Renal cortical epithelial cell (primary cell): ENCODE measurements around the gene TBXT. TPM values are rescaled to one million over a fixed set of nuclear protein-coding genes. Genes with fewer than 3 reads are reported as not detected.

Experiments
- DNase-seq: peaks from one replicate; pipeline ENCODE4 v3.0.0-alpha.2; 2011; ENCODE audit warnings: low read depth
- total RNA-seq: library from RNA; depleted of rRNA; stranded (reverse); fragments of >200 nt; gene quantifications from 2 replicates; pipeline ENCODE4 v1.2.3, GENCODE V29; 2014

Gene TBXT
- total RNA-seq, 1 donor from 2014 or later = not detected

GRCh38 chr6:166112580-166112979 lies 55.1 kb downstream of the TBXT start:
- peak; percentile 16 for DNase-seq

GRCh38 chr6:166109608-166110007 lies 58.0 kb downstream of the TBXT start:
- no peak for DNase-seq

Other genes starting within 250 kb of the TBXT start
- gene PRR18, start 140.5 kb upstream of the TBXT start, total RNA-seq = not detected in 2 replicates
- 49.9 and 69.3 TPM in 2 replicates for gene SFT2D1, start 174.7 kb upstream of the TBXT start, total RNA-seq
- 12.3 and 18.1 TPM in 2 replicates for gene MPC1, start 215.1 kb upstream of the TBXT start, total RNA-seq